T47D (cell line): ENCODE data around the gene RABGAP1.

ENCODE experiments used
- DNase-seq, 2 experiments: peaks; one replicate each; pipeline versions ENCODE4 v3.0.0 to v3.0.0-alpha.2; 2011 to 2012; ENCODE audit warnings: low read depth in 1 of 2, low spot score in 1 of 2
- JUND ChIP-seq: IDR thresholded peaks from 2 replicates; pipeline ENCODE4 v1.6.1; 2012; ENCODE audit warnings: low read depth
- in situ Hi-C: cut with HindIII; loops from 2 replicates; pipeline ENCODE4 v1.10.0; 2016; ENCODE audit warnings: low sequenced_read_pairs, low pct_unique_long_range_greater_than_20kb

The RABGAP1 gene

GRCh38 chr9:123048748-123049147 lies 107.9 kb downstream of the RABGAP1 start:
- TF ChIP-seq JUND, result no peak
- DNase-seq, result no peak
- in situ Hi-C loops, result no loop called here

- in situ Hi-C loops, result no loop called here
Measured at GRCh38 chr9:123049589-123050222, 108.9 kb downstream of the RABGAP1 start.

GRCh38 chr9:123053046-123053445 lies 112.2 kb downstream of the RABGAP1 start:
- no peak for DNase-seq
- in situ Hi-C loops, result no loop called here
- no peak for TF ChIP-seq JUND

More at GRCh38 chr9:123049589-123050222, 108.9 kb downstream of the RABGAP1 start:
- no peak for TF ChIP-seq JUND
- peak in 1 of 2 experiments; percentile 40 for DNase-seq

- no peak for TF ChIP-seq JUND
- in situ Hi-C loops, result no loop called here
- no peak for DNase-seq
Measured at GRCh38 chr9:123053711-123054110, 112.9 kb downstream of the RABGAP1 start.

GRCh38 chr9:123058834-123059233 lies 118.0 kb downstream of the RABGAP1 start:
- DNase-seq, result no peak
- in situ Hi-C loops, result no loop called here
- TF ChIP-seq JUND, result no peak

- TF ChIP-seq JUND, result no peak
- in situ Hi-C loops, result no loop called here
- no peak for DNase-seq
Measured at GRCh38 chr9:123059472-123060220, 118.8 kb downstream of the RABGAP1 start.

- in situ Hi-C loops, result no loop called here
- no peak for TF ChIP-seq JUND
- DNase-seq, result no peak
Measured at GRCh38 chr9:123061216-123061615, 120.4 kb downstream of the RABGAP1 start.

- in situ Hi-C loops, result no loop called here
- no peak for DNase-seq
- no peak for TF ChIP-seq JUND
Measured at GRCh38 chr9:123062351-123063176, 121.7 kb downstream of the RABGAP1 start.

- in situ Hi-C loops, result no loop called here
- no peak for DNase-seq
- no peak for TF ChIP-seq JUND
Measured at GRCh38 chr9:123063177-123063598, 122.4 kb downstream of the RABGAP1 start.

- no peak for TF ChIP-seq JUND
- in situ Hi-C loops, result no loop called here
- no peak for DNase-seq
Measured at GRCh38 chr9:123063896-123064295, 123.1 kb downstream of the RABGAP1 start.

GRCh38 chr9:123064716-123065115 lies 123.9 kb downstream of the RABGAP1 start:
- in situ Hi-C loops, result no loop called here
- DNase-seq, result no peak
- TF ChIP-seq JUND, result no peak

- in situ Hi-C loops, result no loop called here
- TF ChIP-seq JUND, result no peak
- DNase-seq, result no peak
Measured at GRCh38 chr9:123065196-123065595, 124.4 kb downstream of the RABGAP1 start.

- TF ChIP-seq JUND, result no peak
- in situ Hi-C loops, result no loop called here
- no peak for DNase-seq
Measured at GRCh38 chr9:123067136-123067535, 126.3 kb downstream of the RABGAP1 start.
